Endothelial cell of umbilical vein (primary cell): ENCODE results near the gene SUZ12. TPM values are rescaled to one million over a fixed set of nuclear protein-coding genes. Genes with fewer than 3 reads are reported as not detected.

ENCODE experiments used
- BruUV-seq: library from RNA; stranded (reverse); fragments of 400-500 nt; replicated peaks from 2 replicates; lab custom pipeline; 2021; lab: Mats Ljungman, UMichigan
- CTCF ChIA-PET: fragments of 300-600, 350-600 bp; sonication (Branson Sonifier 250); formaldehyde crosslinking; loops from one replicate; lab custom pipeline; 2021; ENCODE audit warnings: antibody characterized with exemption, inconsistent platforms; lab: Charles Lee
- POLR2A ChIA-PET: fragments of 300-600, 350-600 bp; sonication (Branson Sonifier 250); formaldehyde crosslinking; loops from one replicate; lab custom pipeline; 2021; ENCODE audit warnings: antibody characterized with exemption, inconsistent platforms; lab: Charles Lee
- DNase-seq: peaks from one replicate; pipeline ENCODE4 v3.0.0-alpha.2; 2011; ENCODE audit warnings: low read depth, low spot score
- FAIRE-seq: peaks from 2 replicates; lab custom pipeline; 2011; peaks lifted over from hg19 to GRCh38; lab: Jason Lieb, UNC
- H2AFZ ChIP-seq: 2 replicates; pipeline ENCODE4 v1.6.0; 2012; ENCODE audit warnings: low read depth, low read length, control low read depth, inconsistent platforms
- H3K27ac ChIP-seq: 2 replicates; pipeline ENCODE4 v1.5.1; 2011; ENCODE audit warnings: low read depth, mild to moderate bottlenecking, control low read depth, low read length, moderate library complexity; ENCODE audit not compliant: insufficient read depth
- H3K27me3 ChIP-seq, 2 experiments: 2 replicates each; pipeline versions ENCODE4 v1.6.0 to v1.6.1; 2011; ENCODE audit warnings: low read length in 2 of 2, mixed read lengths in 1 of 2; ENCODE audit not compliant: control insufficient read depth in 2 of 2, insufficient read depth in 2 of 2
- H3K36me3 ChIP-seq, 2 experiments: 2 replicates in 1 of 2; 3 replicates in 1 of 2; pipeline ENCODE4 v1.5.1; 2011; ENCODE audit warnings: low read length in 2 of 2, mild to moderate bottlenecking in 1 of 2, moderate library complexity in 1 of 2; ENCODE audit not compliant: control insufficient read depth in 2 of 2, insufficient read depth in 2 of 2; ENCODE audit errors: extremely low read depth in 1 of 2
- H3K4me1 ChIP-seq: 3 replicates; pipeline ENCODE4 v1.5.1; 2011; ENCODE audit warnings: mild to moderate bottlenecking, low read length; ENCODE audit not compliant: control insufficient read depth, insufficient read depth; ENCODE audit errors: extremely low read depth
- H3K4me2 ChIP-seq: 2 replicates; pipeline ENCODE4 v1.6.1; 2011; ENCODE audit warnings: low read length, control low read depth, mixed read lengths; ENCODE audit not compliant: insufficient read depth
- H3K4me3 ChIP-seq, 3 experiments: fragments of 200-600 bp in 1 of 3; sonication (generic), shearing (Covaris generic) in 1 of 3; replicated peaks in 1 of 3; 2 replicates each; pipeline ENCODE4 v1.5.1; 2011 to 2016; ENCODE audit warnings: control low read depth in 3 of 3, low read length in 3 of 3, mild to moderate bottlenecking in 2 of 3, inconsistent platforms in 1 of 3, low read depth in 1 of 3, moderate library complexity in 1 of 3; ENCODE audit not compliant: insufficient read depth in 1 of 3
- H3K79me2 ChIP-seq: 2 replicates; pipeline ENCODE4 v1.6.0; 2012; ENCODE audit warnings: low read length, inconsistent platforms; ENCODE audit not compliant: control insufficient read depth, insufficient read depth
- H3K9ac ChIP-seq: replicated peaks from 2 replicates; pipeline ENCODE3; 2011; ENCODE audit warnings: low read length, control low read depth; ENCODE audit not compliant: insufficient read depth; ENCODE audit errors: extremely low read depth
- H3K9me1 ChIP-seq: replicated peaks from 3 replicates; pipeline ENCODE4 v1.6.0; 2011; ENCODE audit warnings: mild to moderate bottlenecking, low read length; ENCODE audit not compliant: control insufficient read depth, insufficient read depth; ENCODE audit errors: extremely low read depth
- H3K9me3 ChIP-seq: replicated peaks from 2 replicates; pipeline ENCODE4 v1.5.1; 2012; ENCODE audit warnings: low read length, inconsistent platforms; ENCODE audit not compliant: control insufficient read depth, insufficient read depth
- H4K20me1 ChIP-seq: replicated peaks from 2 replicates; pipeline ENCODE3; 2011; ENCODE audit warnings: mild to moderate bottlenecking, low read length; ENCODE audit not compliant: control insufficient read depth, insufficient read depth; ENCODE audit errors: extremely low read depth
- CTCF ChIP-seq, 2 donors: IDR thresholded peaks; 1 replicate in 1 of 2; 2 replicates in 1 of 2; pipeline ENCODE4 v1.5.1; 2011; ENCODE audit warnings: low read length in 2 of 2, mild to moderate bottlenecking in 2 of 2, moderate library complexity in 2 of 2, control low read depth in 1 of 2, inconsistent platforms in 1 of 2, low read depth in 1 of 2; ENCODE audit not compliant: insufficient read depth in 1 of 2; ENCODE audit errors: extremely low read depth in 1 of 2
- EZH2 ChIP-seq: IDR thresholded peaks from 2 replicates; pipeline ENCODE4 v1.6.1; 2012; ENCODE audit warnings: borderline replicate concordance, low read depth, mild to moderate bottlenecking, moderate library complexity, low read length, inconsistent platforms; ENCODE audit not compliant: severe bottlenecking
- FOS ChIP-seq: IDR thresholded peaks from 2 replicates; pipeline ENCODE4 v1.6.1; 2011; ENCODE audit warnings: mild to moderate bottlenecking, low read length, moderate library complexity, borderline replicate concordance; ENCODE audit not compliant: insufficient read depth
- GATA2 ChIP-seq: IDR thresholded peaks from 2 replicates; pipeline ENCODE4 v1.7.0; 2011; ENCODE audit warnings: low read depth, mild to moderate bottlenecking, moderate library complexity, mixed read lengths, low read length; ENCODE audit not compliant: insufficient read length, insufficient read depth
- JUN ChIP-seq: IDR thresholded peaks from 2 replicates; pipeline ENCODE4 v1.6.1; 2011; ENCODE audit warnings: borderline replicate concordance, low read depth; ENCODE audit not compliant: insufficient read length, insufficient read depth
- MYC ChIP-seq: IDR thresholded peaks from one replicate; pipeline ENCODE4 v1.6.1; 2011; ENCODE audit warnings: mild to moderate bottlenecking, low read depth, low read length
- POLR2A ChIP-seq: IDR thresholded peaks from 2 replicates; pipeline ENCODE4 v1.6.1; 2012; ENCODE audit warnings: low read depth, mild to moderate bottlenecking, control low read depth, low read length
- POLR2AphosphoS5 ChIP-seq: IDR thresholded peaks from 2 replicates; pipeline ENCODE4 v1.6.1; 2012; ENCODE audit warnings: low read depth, mild to moderate bottlenecking, control low read depth, low read length, moderate library complexity; ENCODE audit not compliant: insufficient read depth
- dilution Hi-C: fragments of 300-500 bp; cut with MboI; formaldehyde crosslinking; loops from one replicate; pipeline ENCODE4 v1.15.0; 2019; ENCODE audit warnings: low sequenced_read_pairs; ENCODE audit not compliant: extremely low pct_ligation_motif_present
- intact Hi-C: fragments of 100-400 bp; cut with micrococcal nuclease; formaldehyde crosslinking; loops from one replicate; pipeline ENCODE4 v1.10.0; 2022
- polyA plus RNA-seq, 4 experiments: library from polyadenylated mRNA; depleted of rRNA in 3 of 4; stranded (reverse) in 3 of 4; unstranded in 1 of 4; fragments of >200 nt; gene quantifications; 2 replicates each; pipeline versions ENCODE4 v1.2.1 to v1.2.3, GENCODE V29; 2011 to 2012; ENCODE audit warnings: missing spikeins in 1 of 4
- total RNA-seq: library from RNA; stranded (reverse); gene quantifications from 2 replicates; pipeline ENCODE4 v1.2.3, GENCODE V29; 2021
- TF ChIP-seq, protein P1 (sequence below): IDR thresholded peaks from 2 replicates; pipeline ENCODE4 v1.6.1; 2011; ENCODE audit not compliant: insufficient read depth, insufficient read length

Gene SUZ12
- total and polyA plus RNA-seq, 2 donors (not counting 3 experiments of a cell fraction or from before 2014, with no cell fraction given), result 7.8 to 30.9 TPM

DNA sequence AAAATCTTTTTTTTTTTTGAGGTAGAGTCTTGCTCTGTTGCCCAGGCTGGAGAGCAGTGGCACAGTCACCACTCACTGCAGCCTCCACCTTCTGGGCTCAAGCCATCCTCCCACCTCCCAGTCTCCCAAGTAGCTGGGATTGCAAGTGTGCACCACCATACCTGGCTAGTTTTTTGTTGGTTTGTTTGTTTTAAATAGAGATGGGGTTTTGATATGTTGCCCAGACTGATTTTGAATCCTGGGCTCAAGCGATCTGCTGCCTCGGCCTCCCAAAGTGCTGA, 72.4 kb downstream of the SUZ12 start:
- POLR2A ChIA-PET, result interaction anchor here (0.7 kb wide), 1 partner anchor 123 kb away, joined by 3 read pairs; no protein-coding TSS in a partner anchor

More for the DNA sequence above, 72.4 kb downstream of the SUZ12 start:
- no peak for TF ChIP-seq GATA2
- TF ChIP-seq FOS, result no peak
- TF ChIP-seq MYC, result no peak
- no peak for TF ChIP-seq POLR2A
- TF ChIP-seq EZH2, result no peak
- TF ChIP-seq, protein P1, sequence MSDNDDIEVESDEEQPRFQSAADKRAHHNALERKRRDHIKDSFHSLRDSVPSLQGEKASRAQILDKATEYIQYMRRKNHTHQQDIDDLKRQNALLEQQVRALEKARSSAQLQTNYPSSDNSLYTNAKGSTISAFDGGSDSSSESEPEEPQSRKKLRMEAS, result no peak
- no peak for TF ChIP-seq POLR2AphosphoS5
- no peak for TF ChIP-seq JUN
- TF ChIP-seq CTCF (IDR thresholded peaks at IDR 0.05; ENCODE audit: extremely low read depth in 1 of 2, insufficient read depth in 1 of 2, low read depth in 1 of 2, low read length in 2 of 2), result no peak
- Histone ChIP-seq H3K27me3 (no peaks in the 10 kb centered on the region), H4K20me1 (no peaks in the 10 kb centered on the region), H3K36me3 (no peaks in the 10 kb centered on the region), H3K4me1 (peaks cover 7% of the 10 kb centered on the region), H3K9me3 (no peaks in the 10 kb centered on the region), H3K4me3 (peak overlapping the region in 1 of 3 experiments; percentile 71), H3K9me1 (no peaks in the 10 kb centered on the region), H3K4me2 (peak overlapping the region; percentile 62), H3K9ac (no peak overlapping the region), H2AFZ (no peak overlapping the region), H3K27ac (no peak overlapping the region), H3K79me2 (peaks cover 23% of the 10 kb centered on the region)
- intact Hi-C loops (loop anchor here (10.0 kb wide), 1 partner anchor 306 kb away; no protein-coding TSS in a partner anchor), dilution Hi-C loops (no loop called here)
- FAIRE-seq (no peak), DNase-seq (no peak)
- CTCF ChIA-PET, result interaction anchor here (4.4 kb wide), 1 partner anchor 130 kb away, joined by 96 read pairs; no protein-coding TSS in a partner anchor
- no TSS peak for BruUV-seq
